ENCODE measurements around the gene SLC66A1. TPM values are rescaled to one million over a fixed set of nuclear protein-coding genes. Genes with fewer than 3 reads are reported as not detected.

The SLC66A1 gene
- total RNA-seq, 2 donors from 2014 or later, result 10.6 to 13.1 TPM

DNA sequence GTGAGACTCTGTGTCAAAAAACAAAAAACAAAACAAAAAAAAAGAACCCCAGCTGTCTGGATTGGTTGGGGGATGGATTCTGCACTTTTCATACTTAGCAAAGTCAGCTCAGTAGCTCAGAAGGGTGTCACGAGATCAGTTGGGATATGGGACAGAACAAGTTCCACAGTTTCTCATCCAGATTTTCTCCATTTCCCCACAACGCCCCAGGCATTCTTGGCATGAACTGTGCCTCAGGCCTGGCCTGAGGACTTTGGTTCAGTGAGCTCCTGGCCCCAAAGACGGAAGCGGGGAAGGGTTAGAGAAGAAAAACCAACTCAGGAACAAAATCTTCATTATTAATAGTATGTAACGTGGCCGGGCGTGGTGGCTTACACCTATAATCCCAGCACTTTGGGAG lies 2.1 kb upstream of the SLC66A1 start:
- no peak for DNase-seq
- intact Hi-C loops (cut with DNase I), result no loop called here
- Histone ChIP-seq H3K27ac (no peak overlapping the region), H3K36me3 (no peaks in the 10 kb centered on the region), H3K9ac (ENCODE audit: low read depth in 2 of 2, low read length in 2 of 2) (no peak overlapping the region), H3K9me3 (no peaks in the 10 kb centered on the region), H3K4me1 (peaks cover 18% of the 10 kb centered on the region), H3K4me3 (no peak overlapping the region), H3K27me3 (no peaks in the 10 kb centered on the region)
- TF ChIP-seq, protein P1, sequence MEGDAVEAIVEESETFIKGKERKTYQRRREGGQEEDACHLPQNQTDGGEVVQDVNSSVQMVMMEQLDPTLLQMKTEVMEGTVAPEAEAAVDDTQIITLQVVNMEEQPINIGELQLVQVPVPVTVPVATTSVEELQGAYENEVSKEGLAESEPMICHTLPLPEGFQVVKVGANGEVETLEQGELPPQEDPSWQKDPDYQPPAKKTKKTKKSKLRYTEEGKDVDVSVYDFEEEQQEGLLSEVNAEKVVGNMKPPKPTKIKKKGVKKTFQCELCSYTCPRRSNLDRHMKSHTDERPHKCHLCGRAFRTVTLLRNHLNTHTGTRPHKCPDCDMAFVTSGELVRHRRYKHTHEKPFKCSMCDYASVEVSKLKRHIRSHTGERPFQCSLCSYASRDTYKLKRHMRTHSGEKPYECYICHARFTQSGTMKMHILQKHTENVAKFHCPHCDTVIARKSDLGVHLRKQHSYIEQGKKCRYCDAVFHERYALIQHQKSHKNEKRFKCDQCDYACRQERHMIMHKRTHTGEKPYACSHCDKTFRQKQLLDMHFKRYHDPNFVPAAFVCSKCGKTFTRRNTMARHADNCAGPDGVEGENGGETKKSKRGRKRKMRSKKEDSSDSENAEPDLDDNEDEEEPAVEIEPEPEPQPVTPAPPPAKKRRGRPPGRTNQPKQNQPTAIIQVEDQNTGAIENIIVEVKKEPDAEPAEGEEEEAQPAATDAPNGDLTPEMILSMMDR (IDR thresholded peaks at IDR 0.05), result no peak

DNA sequence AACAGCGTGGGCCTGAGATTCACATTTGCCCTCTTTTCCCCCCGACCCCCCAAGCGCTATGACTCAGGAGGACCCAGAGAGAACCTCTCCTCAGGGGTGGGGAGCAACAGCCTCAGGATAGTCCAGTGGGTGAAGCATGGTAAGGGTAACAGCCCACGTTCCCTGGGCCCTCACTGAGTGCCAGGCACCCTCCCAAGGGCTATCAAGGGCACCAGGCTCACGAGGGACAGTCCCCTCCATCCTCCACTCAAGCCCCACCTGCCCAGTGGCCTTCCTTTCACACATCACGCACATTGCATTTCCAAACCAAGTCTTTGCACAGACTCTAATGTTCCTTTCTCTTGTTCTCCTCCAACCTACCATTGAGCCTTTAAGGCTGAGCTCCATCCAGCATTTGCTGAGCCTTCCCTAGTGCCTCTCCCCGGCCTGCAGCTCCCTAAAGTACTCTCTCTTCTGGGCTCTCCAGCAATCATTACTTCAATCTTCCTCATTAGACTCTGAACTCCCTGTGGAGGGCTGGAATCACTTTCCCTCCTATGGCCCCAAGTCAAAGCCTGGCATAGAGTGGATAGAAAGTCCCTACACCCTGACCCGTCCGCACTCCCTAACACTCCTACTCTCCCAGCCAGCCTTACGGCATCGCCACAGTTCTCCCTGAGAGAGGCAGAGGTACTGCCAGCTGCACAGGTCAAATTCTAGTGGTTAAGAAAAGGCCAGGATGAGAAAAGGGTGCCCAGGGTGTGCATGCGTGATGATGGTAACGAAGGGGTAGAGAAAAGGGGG lies 1.2 kb upstream of the SLC66A1 start:
- Histone ChIP-seq H3K9ac (ENCODE audit: low read depth in 2 of 2, low read length in 2 of 2) (peak overlapping the region; percentile 76 to 97), H3K9me3 (no peaks in the 10 kb centered on the region), H3K4me1 (peaks cover 18% of the 10 kb centered on the region), H3K27ac (peak overlapping the region; percentile 76), H3K27me3 (no peaks in the 10 kb centered on the region), H3K36me3 (no peaks in the 10 kb centered on the region), H3K4me3 (peak overlapping the region; percentile 92)
- intact Hi-C loops (cut with DNase I), result no loop called here
- TF ChIP-seq, protein P1 (IDR thresholded peaks at IDR 0.05), result no peak
- peak; percentile 53 for DNase-seq

DNA sequence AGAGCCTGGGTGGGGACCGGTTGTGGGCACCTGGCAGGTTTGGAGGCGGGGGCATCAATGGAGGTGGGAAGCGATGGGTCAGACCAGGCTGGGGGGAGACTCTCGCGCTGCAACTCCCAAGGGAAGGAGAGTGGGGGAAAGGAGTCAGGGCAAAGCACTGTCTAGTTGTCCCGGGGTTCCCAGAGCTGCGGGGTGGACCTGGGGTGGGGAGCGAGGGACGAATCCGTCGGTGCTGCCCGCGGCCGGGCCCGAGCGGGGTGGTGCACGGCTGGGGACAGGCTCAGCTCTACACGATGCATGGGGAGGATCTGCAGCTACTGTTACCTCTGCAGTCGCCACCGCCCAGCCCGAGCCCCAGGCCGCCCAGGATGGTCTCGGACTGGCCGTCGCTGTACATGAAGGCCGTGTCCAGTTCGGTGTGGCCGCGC lies 609 bp upstream of the SLC66A1 start:
- peak; percentile 39 for DNase-seq
- no peaks in the 10 kb centered on the region for H3K27me3 ChIP-seq
- H3K4me3 ChIP-seq, result peak overlapping the region; percentile 92
- intact Hi-C loops (cut with DNase I), result no loop called here
- no peaks in the 10 kb centered on the region for H3K36me3 ChIP-seq
- TF ChIP-seq, protein P1 (IDR thresholded peaks at IDR 0.05), result no peak
- peak overlapping the region; percentile 76 for H3K27ac ChIP-seq
- peak overlapping the region; percentile 76 to 97 for H3K9ac ChIP-seq (ENCODE audit: low read depth in 2 of 2, low read length in 2 of 2)
- no peaks in the 10 kb centered on the region for H3K9me3 ChIP-seq
- H3K4me1 ChIP-seq, result peaks cover 18% of the 10 kb centered on the region

DNA sequence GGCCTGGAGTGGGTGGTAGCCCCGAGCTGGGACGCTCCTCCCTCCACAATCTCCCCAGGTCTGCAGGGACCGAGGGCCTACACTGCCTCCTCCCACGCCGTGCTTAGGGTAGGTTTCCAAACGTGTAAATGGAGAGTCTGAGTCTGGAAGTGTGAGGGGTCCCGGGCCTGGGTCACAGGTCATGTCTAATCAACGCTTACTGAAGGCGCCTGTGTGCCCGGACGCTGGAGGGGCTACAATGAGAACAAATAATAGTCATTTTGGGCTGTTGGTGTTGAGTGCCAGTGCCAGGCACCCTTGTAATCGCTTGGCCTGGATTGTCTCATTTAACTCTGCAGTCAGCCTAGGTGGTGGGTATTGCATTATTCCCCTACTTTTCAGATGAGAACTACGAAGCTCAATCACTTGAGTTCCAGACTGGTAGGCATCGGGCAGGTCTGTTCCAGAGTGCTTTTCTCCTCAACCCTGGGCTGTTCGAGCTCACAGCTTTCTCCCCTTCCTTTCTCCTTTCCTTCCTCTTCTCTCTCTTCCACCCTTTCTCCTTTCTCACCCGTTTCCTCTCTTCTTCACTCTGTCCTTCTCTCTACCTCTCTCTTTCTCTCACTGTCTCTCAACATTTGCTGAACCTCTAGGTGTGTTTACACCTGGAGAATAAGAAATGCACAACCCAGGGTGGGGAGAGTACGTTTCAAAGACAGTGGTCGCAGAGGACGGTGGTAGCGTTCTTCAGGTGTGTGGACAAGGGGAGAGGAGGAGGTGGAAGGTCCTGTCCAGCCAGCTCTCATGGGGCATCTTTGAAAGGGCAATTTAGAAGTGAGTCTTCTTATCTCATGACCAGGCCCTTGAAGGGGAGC lies 883 bp downstream of the SLC66A1 start:
- intact Hi-C loops (cut with DNase I), result no loop called here
- H3K4me3 ChIP-seq, result peak overlapping the region; percentile 92
- peak overlapping the region; percentile 82 for H3K27ac ChIP-seq
- TF ChIP-seq, protein P1 (IDR thresholded peaks at IDR 0.05), result no peak
- H3K9ac ChIP-seq (ENCODE audit: low read depth in 2 of 2, low read length in 2 of 2), result peak overlapping the region; percentile 56 to 97
- H3K27me3 ChIP-seq, result no peaks in the 10 kb centered on the region
- H3K36me3 ChIP-seq, result no peaks in the 10 kb centered on the region
- H3K4me1 ChIP-seq, result peaks cover 18% of the 10 kb centered on the region
- peak; percentile 42 for DNase-seq
- H3K9me3 ChIP-seq, result no peaks in the 10 kb centered on the region

DNA sequence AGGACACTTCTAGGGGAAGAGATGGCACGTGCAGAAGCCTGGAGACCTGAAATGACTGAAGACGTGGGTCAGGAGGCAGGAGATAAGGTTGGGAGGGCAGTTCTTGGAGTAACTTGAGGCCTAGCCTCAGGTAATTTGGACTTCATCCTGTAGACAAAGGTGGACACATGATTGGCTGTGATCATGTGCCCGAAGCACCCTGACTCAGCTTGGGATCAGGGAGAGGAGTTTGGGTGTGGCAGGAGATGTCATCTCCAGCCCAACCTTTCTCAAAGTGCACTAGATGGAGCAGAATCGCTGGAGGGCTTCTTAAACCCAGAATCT lies 1.5 kb downstream of the SLC66A1 start:
- TF ChIP-seq, protein P1 (IDR thresholded peaks at IDR 0.05), result no peak
- no peak overlapping the region for H3K4me3 ChIP-seq
- no peaks in the 10 kb centered on the region for H3K27me3 ChIP-seq
- intact Hi-C loops (cut with DNase I), result no loop called here
- H3K36me3 ChIP-seq, result no peaks in the 10 kb centered on the region
- H3K27ac ChIP-seq, result no peak overlapping the region
- no peak overlapping the region for H3K9ac ChIP-seq (ENCODE audit: low read depth in 2 of 2, low read length in 2 of 2)
- no peak for DNase-seq
- H3K9me3 ChIP-seq, result no peaks in the 10 kb centered on the region
- peaks cover 13% of the 10 kb centered on the region for H3K4me1 ChIP-seq
